ENCODE results near the gene SLC1A1. TPM values are rescaled to one million over a fixed set of nuclear protein-coding genes. Genes with fewer than 3 reads are reported as not detected.

SLC1A1 gene
- 0.82 to 1.7 TPM (median 1.1 TPM) in 5 replicates for total RNA-seq (2022; extraction: Qiagen RNA extraction)

DNA sequence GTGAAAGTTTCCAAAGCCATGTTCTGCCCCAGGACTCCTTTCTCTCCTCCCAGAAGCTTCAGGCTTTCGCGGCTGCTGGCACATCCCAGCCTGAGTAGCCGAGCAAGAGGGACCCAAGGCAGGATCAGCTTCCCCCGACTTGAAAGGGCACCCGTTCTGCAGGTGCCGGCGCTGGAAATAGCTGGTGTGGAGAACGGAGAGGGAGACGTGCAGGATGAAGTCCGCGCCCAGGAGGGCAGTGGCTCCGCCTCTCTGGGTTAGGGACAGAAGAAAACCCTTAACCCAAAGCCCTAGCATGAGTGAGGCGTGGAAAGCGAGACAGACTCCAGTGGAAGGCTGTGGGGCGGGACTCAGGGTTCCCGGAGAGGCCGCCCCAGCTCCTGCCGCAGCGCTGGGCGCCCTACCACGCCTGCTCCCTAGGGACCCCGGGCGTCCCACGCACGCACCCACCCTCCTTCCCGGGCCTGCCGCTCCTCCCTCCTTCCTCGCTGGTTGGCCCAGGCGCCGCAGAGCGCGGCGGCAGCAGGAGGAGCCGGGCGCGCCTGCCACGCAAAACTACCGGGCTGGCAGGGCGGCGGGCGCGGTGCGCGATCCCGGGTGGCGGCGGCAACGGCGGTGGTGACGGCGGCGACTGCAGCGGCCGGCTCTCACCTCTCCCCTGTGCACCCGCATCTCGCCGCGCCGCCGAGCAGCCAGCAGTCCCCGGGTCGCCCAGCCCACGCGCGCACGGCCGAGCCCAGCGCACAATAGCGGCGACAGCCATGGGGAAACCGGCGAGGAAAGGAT is at the start of gene SLC1A1:
Gene SLC1A1, plus strand, starts transcription at position 550 of the 786 bp plus-strand sequence. Its CDS starts 212 bp downstream, at position 762.

Other genes starting within 250 kb of the SLC1A1 start
- 17.3 to 29.1 TPM (median 18.1 TPM) in 5 replicates for gene GLIS3, start 190.4 kb upstream of the SLC1A1 start, total RNA-seq (2022; extraction: Qiagen RNA extraction)
- gene PLPP6, start 171.8 kb downstream of the SLC1A1 start, total RNA-seq (2022; extraction: Qiagen RNA extraction) = 9.6 to 12.4 TPM (median 12.0 TPM) in 5 replicates
- gene SPATA6L, start 176.0 kb downstream of the SLC1A1 start, total RNA-seq (2022; extraction: Qiagen RNA extraction) = 1.6 to 2.5 TPM (median 2.4 TPM) in 5 replicates
- gene CDC37L1, start 189.1 kb downstream of the SLC1A1 start, total RNA-seq (2022; extraction: Qiagen RNA extraction) = 12.0 to 14.5 TPM (median 13.8 TPM) in 5 replicates

Measured in A549 treated with Mapracorat at 1 μM for 4 hours (cell line).